Kidney epithelial cell (primary cell): ENCODE data around the gene HYAL3. TPM values are rescaled to one million over a fixed set of nuclear protein-coding genes. Genes with fewer than 3 reads are reported as not detected.

Experiments
- DNase-seq: peaks from one replicate; pipeline ENCODE4 v3.0.0-alpha.2; 2010; ENCODE audit warnings: low read depth
- H3K27me3 ChIP-seq: 2 replicates; pipeline ENCODE4 v1.6.0; 2011; ENCODE audit warnings: low read length; ENCODE audit not compliant: control insufficient read depth, insufficient read depth
- H3K36me3 ChIP-seq: 2 replicates; pipeline ENCODE4 v1.5.1; 2011; ENCODE audit warnings: low read length; ENCODE audit not compliant: control insufficient read depth, insufficient read depth
- H3K4me3 ChIP-seq: 2 replicates; pipeline ENCODE4 v1.5.1; 2011; ENCODE audit warnings: low read depth, mild to moderate bottlenecking, control low read depth, low read length
- CTCF ChIP-seq: IDR thresholded peaks from 2 replicates; pipeline ENCODE4 v1.5.1; 2011; ENCODE audit warnings: mild to moderate bottlenecking, moderate library complexity, low read length, control low read depth, inconsistent platforms; ENCODE audit not compliant: insufficient read depth, poor library complexity, severe bottlenecking
- total RNA-seq: library from RNA; depleted of rRNA; stranded (reverse); fragments of >200 nt; gene quantifications from 2 replicates; pipeline ENCODE4 v1.2.3, GENCODE V29; 2015

HYAL3 gene
- total RNA-seq, 1 donor from 2014 or later = 7.6 TPM

- no peaks in the 10 kb centered on the region for H3K36me3 ChIP-seq
- H3K27me3 ChIP-seq = no peaks in the 10 kb centered on the region
- no peak for TF ChIP-seq CTCF
- no peak for DNase-seq
- H3K4me3 ChIP-seq = no peak overlapping the region
Measured at GRCh38 chr3:50300681-50301254, 1.6 kb upstream of the HYAL3 start.

- DNase-seq = no peak
- H3K27me3 ChIP-seq = no peaks in the 10 kb centered on the region
- H3K4me3 ChIP-seq = peak overlapping the region; percentile 41
- no peaks in the 10 kb centered on the region for H3K36me3 ChIP-seq
- TF ChIP-seq CTCF = no peak
Measured at GRCh38 chr3:50299929-50300680, 900 bp upstream of the HYAL3 start.

- Histone ChIP-seq H3K36me3 (no peaks in the 10 kb centered on the region), H3K4me3 (peak overlapping the region; percentile 41), H3K27me3 (no peaks in the 10 kb centered on the region)
- no peak for TF ChIP-seq CTCF
- no peak for DNase-seq
Measured at GRCh38 chr3:50299638-50299928, 378 bp upstream of the HYAL3 start.

GRCh38 chr3:50297896-50298725, 1.1 kb downstream of the HYAL3 start:
- Histone ChIP-seq H3K4me3 (peak overlapping the region; percentile 94), H3K27me3 (no peaks in the 10 kb centered on the region), H3K36me3 (no peaks in the 10 kb centered on the region)
- no peak for DNase-seq
- peak; percentile 22 for TF ChIP-seq CTCF

GRCh38 chr3:50297384-50297775, 1.8 kb downstream of the HYAL3 start:
- H3K36me3 ChIP-seq = no peaks in the 10 kb centered on the region
- no peak for DNase-seq
- H3K27me3 ChIP-seq = no peaks in the 10 kb centered on the region
- H3K4me3 ChIP-seq = no peak overlapping the region
- no peak for TF ChIP-seq CTCF
